T-helper 1 cell (primary cell): Measurements from ENCODE around the gene FRG2B.
"Not testable (repeated sequence)": the region's sequence is repeated elsewhere in the genome, so short reads cannot be mapped to it uniquely, and the experiment has no call there.

Experiments used
- DNase-seq, 5 donors: peaks; one replicate each; pipeline ENCODE4 v3.0.0-alpha.2; 2012 to 2020
- total RNA-seq, 4 donors: gene quantifications; one replicate each; lab custom pipeline; 2026; lab: John Stamatoyannopoulos, UW

The FRG2B gene
- 0 reads per million in 4 donors for total RNA-seq

DNA sequence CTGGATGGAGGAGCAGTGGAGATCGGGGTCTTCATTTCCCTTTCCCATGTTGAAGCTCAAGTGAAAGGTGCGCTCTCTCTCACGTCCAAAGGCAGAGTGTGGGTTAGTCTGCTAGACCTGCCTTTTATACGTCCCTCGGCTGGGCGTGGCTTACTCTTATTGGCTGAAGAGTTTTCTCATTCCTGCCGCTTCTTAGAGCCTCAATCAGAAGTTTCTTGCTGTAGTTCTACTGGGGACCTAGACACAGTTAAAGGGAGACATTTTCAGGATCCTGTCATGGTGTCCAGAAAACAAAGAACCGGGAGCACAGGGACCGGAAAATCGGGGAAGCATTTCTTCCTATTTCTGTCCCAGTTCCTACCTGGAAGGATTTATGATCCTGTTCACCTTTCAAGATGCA lies at the start of gene FRG2B:
FRG2B (minus strand) TSS at position 101 of the 400 bp plus-strand sequence; CDS start at position 48, 53 bp downstream.
- not testable (repeated sequence) for DNase-seq

DNA sequence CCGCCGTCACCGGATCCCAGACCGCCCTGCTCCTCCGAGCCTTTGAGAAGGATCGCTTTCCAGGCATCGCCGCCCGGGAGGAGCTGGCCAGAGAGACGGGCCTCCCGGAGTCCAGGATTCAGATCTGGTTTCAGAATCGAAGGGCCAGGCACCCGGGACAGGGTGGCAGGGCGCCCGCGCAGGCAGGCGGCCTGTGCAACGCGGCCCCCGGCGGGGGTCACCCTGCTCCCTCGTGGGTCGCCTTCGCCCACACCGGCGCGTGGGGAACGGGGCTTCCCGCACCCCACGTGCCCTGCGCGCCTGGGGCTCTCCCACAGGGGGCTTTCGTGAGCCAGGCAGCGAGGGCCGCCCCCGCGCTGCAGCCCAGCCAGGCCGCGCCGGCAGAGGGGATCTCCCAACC lies 40.9 kb upstream of the FRG2B start:
- not testable (repeated sequence) for DNase-seq

DNA sequence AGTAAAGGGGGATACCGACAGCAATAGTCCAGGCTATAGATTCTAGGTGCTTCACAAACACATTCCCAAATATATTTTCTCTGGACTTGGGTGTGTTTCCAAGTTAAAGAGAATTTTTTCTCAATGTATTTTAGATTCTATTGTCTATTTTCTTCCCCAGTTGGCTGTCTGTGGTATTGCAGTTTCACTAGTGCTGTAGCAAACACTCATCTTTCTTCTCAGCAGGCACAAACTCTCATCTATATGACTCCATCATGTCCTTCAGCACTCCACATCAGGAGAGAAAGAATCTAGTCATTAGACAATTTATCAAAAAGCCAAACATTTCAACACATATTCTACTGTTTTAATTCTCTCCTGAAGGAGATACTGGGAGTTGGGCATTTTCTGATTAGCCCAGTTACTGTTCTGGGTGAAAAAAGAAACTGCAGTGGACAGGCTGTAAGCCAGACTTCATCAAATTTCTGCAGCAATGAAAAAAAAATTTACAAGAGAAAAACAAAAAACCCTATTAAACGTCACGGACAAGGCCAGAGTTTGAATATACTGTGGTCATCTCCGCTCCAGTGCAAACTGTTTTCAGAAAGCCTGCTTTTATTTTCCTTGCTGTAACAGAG lies 37.1 kb upstream of the FRG2B start:
- DNase-seq, result not testable (repeated sequence)

DNA sequence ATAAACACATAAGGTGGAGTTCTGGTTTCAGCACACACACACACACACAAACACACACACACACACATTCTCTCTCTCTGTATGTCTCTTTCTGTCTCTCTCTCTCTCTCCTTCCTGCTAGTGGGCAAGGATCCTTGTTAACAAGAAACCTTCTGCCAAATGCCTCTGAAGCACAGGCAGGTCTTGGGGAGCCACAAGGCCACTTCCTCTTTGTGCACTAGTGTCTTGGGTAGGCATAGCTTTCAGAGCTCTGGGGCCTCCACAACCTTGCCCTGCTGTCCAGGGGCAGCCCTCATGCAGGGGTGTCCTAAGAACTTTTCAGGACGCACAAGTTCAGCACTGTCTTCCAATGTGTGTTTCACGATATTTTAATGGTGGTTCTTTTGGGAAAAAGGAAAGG lies 34.5 kb upstream of the FRG2B start:
- not testable (repeated sequence) for DNase-seq

DNA sequence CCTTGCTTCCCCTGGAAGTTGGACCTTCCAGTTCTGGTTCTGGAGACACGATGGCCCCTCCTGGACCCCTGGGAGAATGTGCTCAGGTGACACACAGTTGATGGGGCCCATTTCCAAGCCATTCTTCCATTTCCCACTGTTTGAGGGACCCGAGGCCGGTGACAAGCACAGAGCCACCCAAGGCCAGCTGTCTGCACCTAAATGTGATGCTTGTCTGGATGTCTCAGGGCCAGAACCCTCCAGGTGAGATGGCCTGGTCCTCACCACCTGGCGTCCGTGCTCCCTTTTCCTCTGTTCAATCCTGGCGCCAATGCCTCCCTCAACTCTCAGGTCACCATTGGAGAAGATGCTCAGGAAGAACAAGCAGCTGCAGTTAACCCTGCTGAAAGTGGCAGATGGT lies 33.9 kb upstream of the FRG2B start:
- not testable (repeated sequence) for DNase-seq

DNA sequence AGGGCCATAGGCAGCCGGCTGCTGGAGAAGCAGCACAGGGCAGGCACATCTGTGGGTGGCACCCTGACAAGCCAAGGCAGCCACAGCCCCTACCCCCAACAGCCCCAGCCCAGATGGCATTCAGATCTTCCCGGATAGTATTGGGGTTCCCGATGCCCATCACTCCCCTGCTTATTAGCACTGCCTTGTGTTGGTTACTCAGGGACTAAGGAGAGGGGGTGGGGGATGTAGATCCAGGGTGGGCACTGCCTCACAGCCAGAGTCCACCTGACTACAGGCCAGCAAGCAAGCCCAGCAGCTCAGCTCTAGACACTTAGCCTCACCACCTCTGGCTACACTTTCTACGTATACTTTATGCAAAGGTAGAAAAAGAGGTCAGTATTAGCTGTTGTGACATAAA lies 30.7 kb upstream of the FRG2B start:
- not testable (repeated sequence) for DNase-seq

DNA sequence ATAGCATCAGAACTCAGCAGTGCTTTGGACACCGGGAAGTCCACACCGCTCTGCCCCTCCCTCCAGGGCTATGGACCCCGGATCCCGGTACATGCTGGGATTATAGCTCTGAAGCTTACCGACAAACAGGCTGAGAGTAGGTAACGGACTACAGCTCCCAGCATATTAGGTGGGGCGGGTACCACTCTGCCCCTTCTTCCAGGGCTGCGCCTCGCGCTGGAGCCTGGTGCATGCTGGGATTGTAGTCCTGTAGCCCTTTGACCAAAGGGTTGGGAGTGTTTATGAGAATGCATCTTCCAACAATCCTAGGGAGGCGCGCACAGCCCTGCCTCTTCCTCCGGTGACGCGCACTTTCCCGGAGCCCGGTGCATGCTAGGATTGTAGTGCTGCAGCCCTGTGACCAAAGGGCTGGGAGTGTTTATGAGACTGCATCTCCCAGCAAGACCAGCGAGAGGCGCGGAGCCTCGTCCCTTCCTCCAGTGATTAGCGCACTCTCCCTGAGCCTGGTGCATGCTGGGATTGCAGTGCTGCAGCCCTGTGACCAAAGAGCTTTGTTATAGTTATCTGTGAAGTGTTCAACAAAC lies 22.4 kb upstream of the FRG2B start:
- DNase-seq, result not testable (repeated sequence)

DNA sequence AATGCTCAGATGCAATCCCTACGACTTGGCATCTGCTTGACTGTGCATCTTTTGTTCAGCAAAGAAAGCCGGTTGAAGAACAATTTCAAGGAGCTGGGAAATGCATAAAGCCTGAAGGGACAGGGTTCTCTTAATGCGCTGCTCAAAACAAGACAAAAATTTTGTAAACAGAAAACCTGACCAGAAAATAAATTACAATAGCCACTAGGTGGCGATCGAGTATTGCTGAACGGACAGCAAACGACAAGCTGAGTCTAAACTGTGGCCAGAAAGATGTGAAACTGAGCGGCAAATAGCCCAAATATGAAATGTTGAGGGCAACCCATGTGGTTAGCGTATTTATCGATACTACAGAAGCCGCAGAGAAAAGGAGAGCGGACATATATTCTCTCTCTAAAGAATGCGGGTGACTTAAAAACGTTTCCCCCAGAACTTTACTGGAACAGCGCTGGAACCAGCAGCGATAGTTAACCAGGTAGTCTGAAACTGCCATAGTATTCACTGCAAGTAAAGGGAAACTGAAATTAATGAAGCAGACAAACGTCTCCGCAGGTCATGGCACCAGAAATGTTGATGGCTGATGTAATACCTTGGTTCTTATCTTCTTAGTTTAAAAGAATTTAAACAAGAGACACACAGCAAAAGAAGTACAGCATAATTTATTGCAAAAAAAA lies 20.6 kb upstream of the FRG2B start:
- not testable (repeated sequence) for DNase-seq

DNA sequence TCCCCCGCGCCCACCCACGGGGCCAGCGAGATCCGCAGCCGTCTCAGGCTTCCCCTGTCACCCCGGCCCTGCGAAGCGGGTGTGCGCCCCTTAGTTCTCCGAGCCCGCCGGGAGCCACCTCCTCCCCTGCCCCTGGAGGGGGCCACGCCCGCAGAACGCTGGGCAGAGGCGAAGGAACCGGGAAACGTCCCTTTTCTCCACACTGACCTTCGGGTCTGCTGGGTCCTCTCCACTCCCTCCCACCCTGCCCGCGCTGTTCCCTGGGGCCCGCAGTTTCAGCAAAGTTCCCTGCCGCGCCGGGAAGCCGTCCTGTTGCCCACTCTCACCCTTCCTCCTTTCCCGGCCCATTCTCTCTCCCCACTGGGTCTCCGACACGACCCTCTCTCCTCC lies 11.2 kb upstream of the FRG2B start:
- not testable (repeated sequence) for DNase-seq

DNA sequence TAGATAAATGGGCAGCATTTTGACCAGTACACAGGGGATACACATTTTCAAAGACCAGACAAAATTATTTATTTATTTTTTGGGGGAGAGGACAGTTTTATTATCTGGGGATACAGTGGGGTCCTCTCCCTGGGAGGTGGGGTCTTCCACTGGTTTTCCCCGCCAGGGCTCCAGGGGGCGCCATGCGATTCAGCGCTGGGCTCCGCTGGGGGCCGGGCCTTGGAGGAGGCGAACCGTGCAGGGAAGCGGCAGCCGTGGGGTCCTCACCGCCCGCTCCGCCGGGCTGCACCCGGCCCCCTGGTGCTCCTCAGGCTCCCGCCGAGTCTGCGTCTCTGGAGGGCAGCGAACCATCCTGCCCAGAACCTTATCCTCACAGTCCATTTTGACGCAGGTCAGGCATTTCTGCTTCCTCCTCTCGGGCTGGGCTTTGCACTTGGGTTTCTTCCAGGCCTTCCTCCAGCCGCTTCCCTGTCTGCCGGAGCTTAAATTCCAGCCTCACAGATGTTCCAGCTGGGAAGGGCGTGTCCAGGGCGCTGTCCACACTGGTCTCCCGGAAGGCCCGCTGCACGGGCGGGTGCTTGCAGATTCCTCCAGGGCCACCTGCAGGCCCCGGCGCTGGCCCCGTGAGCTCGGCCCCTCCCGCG lies 10.7 kb upstream of the FRG2B start:
- DNase-seq, result not testable (repeated sequence)

DNA sequence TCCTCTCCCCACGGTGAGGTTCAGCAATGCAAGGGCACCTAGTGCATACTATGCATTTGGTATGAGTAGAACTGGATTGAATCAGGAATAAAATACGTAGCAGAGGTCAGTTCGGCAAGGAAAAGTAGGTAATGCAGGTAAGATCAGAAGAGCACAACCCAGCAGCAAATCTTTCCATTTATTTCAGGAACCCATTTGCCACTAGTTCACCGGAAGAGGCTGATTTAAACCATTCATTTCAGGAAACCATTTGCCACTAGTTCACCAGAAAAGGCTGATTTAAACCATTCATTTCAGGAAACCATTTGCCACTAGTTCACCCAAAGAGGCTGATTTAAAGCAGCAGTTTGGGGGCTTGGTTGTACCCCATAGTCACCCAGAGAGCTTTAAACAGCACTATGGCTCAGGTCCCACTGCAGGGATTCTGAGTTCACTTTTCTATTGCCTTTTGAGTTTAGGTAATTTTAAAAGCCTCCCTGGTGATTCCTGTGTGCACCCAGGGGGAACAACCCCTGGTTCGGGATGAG lies 4.2 kb upstream of the FRG2B start:
- not testable (repeated sequence) for DNase-seq

DNA sequence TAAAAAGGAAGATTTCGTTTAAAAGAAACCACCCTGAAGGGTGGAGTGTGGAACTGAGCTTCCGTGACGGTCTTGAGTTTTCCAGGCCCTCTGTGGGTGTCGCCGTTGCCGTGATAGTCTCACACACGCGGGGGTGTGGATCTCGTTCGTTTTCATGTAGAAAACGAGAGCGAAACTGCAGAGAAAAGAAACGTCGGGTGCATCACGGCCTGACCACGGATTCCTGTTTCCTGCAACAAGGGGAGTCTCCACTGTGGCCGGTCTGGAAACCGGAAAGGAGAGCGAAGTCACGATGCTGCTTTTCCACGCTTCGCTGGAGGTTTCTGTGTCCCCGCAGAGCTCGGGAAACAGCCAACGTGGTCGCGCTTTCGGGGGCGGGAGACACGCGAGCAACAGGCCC lies 4.1 kb downstream of the FRG2B start:
- DNase-seq, result not testable (repeated sequence)

DNA sequence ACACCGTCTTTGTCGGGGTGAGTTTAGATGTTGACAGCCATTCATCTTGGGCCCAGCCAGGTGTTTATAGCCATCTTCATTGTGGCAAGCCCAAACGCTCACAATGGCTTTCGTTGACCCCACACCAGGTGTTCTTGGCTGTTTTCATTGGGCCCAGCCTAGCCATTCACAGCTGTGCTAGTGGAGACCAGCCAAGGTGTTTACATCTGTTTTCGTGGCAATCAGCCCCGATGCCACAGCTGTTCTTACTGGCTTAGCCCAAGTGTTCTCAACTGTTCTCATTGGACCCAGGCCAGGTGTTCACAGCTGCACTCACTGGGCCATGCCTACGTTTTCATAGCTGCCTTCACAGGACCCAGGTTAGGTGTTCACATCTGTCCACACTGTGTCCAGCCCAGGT lies 7.7 kb downstream of the FRG2B start:
- no peak for DNase-seq

DNA sequence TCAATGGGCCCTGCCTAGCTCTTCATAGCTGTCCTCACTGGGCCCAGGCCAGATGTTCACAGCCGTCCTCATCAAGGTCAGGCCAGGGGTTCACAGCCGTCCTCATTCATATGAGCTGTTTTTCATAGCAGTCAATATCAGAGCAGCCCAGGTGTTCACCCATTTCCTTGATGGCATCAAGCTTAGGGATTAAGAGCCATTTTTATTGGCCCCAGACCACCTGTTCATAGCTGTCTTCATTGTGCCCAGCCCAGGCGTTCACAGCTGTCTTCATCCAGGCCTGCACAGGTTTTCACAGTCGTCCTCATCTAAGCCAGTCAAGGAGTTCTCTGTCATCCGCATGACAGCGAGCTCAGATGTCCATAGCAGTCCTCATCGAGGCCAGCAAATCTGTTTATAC lies 9.4 kb downstream of the FRG2B start:
- no peak for DNase-seq

DNA sequence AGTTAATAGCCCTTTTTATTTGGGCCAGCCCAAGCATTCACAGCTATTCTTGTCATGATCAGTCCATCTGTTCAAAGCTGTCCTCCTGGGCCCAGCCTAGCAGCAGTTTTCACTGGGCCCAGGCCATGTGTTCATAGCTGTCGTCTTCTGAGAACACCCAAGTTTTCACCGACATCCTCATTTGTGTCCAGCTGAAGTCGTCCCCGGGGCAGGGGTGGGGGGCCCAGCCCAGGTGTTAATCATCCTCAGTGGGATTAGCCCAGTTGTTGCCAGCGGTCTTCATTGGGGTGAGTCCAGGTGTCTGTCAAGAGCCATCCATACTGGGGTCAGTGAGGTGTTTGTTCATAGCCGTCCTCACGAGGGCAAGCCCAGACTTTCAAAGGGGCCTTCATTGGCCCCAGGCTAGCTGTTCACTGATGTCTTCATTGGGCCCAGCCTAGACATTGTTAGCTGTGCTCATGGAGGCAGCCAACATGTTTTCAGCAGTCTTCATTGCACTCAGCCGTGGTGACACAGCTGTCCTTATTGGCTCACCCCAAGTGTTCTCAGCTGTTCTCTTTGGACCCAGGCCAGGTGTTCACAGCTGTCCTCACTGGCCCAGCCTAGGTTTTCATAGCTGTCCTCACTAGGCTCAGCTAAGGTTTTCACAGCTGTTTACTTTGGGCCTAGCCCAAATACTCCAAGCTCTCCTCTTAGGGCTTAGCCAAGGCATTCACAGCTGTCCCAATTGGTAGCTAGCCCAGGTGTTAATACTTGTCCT lies 10.0 kb downstream of the FRG2B start:
- DNase-seq, result no peak

DNA sequence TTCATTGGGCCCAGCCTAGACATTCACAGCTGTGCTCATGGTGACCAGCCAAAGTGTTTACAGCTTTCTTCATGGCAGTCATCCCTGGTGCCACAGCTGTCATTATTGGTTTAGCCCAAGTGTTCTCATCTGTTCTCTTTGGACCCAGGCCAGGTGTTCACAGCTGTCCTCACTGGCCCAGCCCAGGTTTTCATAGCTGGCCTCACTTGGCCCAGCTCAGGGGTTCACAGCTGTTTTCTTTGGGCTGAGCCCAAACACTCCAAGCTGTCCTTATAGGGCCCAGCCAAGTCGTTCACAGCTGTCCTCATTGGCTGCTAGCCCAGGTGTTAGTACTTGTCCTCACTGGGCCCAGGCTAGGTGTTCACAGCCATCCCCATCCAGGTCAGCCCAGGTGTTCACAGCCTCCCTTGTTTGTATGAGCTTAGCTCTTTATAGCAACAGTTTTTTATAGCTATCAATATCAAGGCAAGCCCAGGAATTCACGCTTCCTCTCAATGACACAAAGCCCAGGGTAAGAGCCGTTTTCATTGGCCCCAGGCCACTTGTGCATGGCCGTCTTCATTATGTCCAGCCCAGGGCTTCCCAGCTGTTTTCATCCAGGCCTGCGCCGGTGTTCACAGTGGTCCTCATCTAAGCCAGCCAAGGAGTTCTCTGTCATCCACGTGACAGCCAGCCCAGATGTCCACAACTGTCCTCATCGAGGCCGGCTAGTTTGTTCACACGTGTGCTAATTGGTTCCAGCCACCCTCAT lies 11.6 kb downstream of the FRG2B start:
- DNase-seq, result no peak

DNA sequence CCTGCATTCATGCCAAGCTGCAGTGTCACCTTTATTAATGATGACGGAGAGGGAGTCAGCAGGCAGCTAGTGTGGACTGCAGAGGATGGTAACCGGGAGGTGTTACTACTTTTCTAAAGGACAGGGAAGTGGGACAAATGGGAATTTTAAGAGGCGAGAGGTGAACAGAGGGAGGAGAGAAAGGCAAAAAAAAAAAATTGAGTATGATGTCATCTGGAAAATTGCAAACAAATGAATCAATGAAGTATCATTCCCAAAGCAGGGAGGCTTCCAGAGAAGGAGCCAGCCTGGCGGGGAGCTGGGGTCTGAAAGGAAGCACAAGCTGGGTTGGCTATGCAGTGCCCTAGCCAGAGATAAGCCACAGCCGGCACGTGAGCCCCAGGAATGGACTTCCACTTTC lies 12.9 kb downstream of the FRG2B start:
- DNase-seq, result no peak

DNA sequence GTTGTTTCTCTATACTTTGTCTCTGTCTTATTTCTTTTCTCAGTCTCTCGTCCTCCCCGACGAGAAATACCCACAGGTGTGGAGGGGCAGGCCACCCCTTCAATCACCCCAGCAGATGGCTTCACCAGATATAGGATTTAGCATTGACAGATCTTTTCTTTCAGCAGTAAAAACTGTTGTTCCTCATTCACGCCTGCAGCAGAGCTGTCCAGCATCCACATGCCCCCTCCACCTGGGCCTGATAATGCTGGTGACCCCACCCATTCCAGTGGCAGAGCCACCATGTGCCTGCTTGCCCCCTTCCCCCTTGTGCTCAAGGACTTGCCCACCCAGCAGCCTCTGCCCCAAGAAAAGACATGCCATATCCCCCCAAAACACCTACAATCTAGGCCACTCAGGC lies 15.5 kb downstream of the FRG2B start:
- no peak for DNase-seq

DNA sequence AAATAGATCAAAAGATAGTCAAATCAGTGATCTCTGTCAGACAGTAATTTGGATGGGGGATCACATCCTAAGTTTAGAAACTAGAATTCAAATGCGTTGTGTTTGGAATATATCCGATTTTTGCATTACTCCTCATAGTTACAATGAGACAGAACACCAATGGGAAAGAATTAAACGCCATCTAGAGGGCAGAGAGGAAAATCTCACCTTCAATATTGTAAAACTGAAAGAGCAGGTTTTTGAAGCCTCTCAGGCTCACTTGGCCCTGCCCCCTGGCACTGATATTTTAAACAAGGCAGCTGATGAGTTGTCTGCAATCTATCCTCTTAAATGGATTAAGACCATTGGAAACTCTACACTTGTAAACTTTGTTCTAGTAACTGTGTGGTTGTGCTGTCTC lies 17.7 kb downstream of the FRG2B start:
- DNase-seq, result peak in 1 of 5 donors; percentile 8

DNA sequence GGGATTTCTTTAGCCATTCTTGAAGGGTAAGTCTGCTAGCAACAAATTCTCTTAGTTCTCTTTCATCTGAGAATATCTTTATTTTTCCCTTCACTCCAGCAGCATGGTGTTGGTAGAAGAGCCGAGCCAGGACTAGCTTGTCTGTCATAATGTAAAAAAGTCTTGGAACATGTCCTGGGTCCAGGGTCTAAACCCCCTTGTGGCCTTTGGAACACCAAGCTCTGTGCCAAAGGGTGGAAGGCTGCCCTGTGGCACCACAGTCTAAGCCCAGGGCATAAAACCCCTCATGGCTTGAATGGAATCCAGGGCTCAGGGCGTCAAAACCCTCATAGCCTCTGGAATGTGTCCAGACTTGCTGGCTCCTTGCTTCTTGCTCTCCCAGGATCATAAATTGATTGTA lies 23.2 kb downstream of the FRG2B start:
- DNase-seq, result not testable (repeated sequence)

DNA sequence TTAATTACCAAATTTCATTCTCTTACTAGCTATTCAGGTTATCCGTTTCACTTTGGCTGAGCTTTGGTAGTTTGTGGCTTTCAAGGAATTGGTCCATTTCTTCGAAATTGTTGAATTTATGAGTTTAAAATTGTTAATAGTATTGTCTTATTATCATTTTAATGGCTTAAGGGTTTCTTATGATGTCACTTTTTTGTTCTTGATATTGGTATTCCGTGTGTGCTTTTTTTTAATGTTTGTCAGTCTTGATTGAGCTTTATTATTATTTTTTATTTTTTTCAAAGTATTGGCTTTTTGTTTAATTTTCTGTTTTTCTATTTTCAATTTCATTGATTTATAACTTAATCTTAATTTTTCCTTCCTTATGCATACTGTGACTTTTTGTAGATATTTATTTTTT lies 25.9 kb downstream of the FRG2B start:
- no peak for DNase-seq

DNA sequence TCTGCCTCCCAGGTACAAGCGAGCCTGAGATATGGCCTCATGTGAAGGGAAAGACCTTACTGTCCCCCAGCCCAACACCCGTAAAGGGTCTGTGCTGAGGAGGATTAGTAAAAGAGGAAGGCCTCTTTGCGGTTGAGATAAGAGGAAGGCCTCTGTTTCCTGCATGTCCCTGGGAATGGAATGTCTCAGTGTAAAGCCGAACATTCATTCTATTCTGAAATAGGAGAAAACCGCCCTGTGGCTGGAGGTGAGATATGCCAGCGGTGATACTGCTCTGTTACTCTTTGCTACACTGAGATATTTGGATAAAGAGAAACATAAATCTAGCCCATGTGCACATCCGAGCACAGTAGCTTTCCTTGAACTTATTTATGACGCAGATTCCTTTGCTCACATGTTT lies 26.7 kb downstream of the FRG2B start:
- not testable (repeated sequence) for DNase-seq
